Measurements from ENCODE around the gene UFM1. TPM values are rescaled to one million over a fixed set of nuclear protein-coding genes. Genes with fewer than 3 reads are reported as not detected.
"Not testable (repeated sequence)": the region's sequence is repeated elsewhere in the genome, so short reads cannot be mapped to it uniquely, and the experiment has no call there.

Gene UFM1
- polyA plus RNA-seq (ENCODE audit: insufficient read length in 3 of 3): 10 to 100 TPM; 89.9 to 96.6 (median 94.8) TPM

DNA sequence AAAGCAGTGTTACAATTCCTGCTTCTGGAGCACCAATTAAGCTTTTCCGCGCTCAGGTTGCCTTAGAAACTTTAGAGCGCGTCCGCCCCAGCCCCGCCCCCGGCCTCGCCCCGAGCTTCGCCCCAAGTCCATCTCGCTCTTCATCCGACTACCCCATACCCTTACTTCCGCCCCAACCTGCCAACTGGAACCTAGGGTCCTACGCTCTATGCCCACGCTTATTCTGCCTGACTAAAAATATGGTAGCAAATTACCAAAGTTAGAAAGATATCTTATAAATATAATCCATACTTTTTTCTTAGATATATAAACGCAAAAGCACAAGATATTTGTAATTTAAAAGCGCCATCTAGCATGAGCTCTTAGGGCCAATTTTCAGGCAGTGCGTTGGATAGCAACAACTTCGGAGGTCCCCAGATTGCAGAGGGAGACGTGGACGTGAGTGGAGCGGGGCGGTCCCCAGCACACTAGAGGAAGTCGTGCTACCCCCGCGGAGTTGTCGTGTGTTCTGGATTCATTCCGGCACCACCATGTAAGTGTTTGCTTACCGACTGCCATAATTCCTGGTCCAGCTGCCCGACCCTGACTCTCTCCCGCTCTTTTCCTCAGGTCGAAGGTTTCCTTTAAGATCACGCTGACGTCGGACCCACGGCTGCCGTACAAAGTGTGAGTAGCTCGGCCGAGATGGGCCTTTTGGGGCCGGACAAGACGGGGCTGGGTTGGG lies at the start of gene UFM1:
Gene UFM1 (plus strand): TSS at position 462 of the 724 bp plus-strand sequence. CDS start 69 bp downstream, at position 531.
- DNase-seq (ENCODE audit: low read depth in 3 of 3, low spot score in 2 of 3): peak; percentile 86 to 94 (median 91)

DNA sequence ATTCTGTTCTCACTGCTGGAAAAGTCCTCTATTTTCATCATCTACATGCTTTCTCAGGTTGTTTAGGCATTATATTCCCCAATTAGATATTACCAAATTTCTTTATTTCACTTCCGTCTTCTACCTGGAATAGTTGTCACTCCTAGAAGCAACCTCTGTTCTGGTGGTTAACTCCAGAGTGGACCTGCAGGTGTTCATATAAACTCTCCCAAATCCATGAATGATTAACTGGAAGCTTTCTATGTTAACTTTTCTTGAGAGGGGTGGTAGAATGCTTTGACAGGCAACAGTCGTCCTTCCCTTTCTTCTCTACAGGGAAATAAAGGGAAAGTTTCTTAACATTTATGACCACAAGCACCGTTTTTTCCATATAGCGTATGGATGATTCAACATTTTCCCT lies 48.4 kb upstream of the UFM1 start:
- no peak for DNase-seq (ENCODE audit: low read depth in 3 of 3, low spot score in 2 of 3)

DNA sequence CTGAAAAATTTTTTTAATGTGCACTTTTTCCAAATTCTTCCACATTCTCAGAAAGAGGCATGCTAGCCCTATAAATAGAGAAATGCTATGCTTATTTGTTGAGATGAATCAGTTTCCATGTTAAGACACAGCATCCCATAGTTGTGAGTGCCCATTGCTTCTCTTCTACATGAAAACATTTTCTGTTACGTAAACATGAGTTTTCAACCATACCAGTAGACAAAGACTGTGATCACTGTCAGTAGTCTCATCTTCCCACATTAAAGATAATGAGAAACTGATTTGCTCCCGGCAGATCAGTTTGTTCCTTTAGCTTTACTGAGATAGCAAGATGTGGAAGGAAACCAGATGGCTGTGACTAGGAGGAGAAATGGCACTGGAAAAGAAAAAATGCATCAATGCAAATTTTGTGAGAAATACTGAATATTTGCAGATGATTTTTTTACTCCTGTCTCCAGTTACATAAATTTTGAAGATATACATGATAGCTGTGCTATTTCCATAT lies 45.8 kb upstream of the UFM1 start:
- no peak for DNase-seq (ENCODE audit: low read depth in 3 of 3, low spot score in 2 of 3)

DNA sequence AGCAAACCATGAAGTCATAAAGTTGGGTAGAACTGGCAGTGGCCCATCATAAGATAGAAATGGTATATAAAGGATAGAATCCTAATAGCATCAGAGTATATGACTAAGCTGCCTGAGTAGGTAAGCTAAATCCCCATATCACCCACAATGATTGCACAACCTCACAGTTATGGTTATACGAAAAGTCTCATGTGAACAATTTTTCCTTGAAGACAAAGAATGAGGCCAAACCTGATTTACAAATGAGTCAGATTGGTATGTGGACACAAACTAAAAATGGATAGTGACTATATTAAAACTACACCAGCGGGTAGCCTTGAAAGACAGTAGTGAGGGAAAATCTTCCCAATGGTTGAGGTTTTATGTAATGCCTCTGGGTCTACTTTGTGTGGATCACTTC lies 40.9 kb upstream of the UFM1 start:
- DNase-seq (ENCODE audit: low read depth in 3 of 3, low spot score in 2 of 3): no peak

DNA sequence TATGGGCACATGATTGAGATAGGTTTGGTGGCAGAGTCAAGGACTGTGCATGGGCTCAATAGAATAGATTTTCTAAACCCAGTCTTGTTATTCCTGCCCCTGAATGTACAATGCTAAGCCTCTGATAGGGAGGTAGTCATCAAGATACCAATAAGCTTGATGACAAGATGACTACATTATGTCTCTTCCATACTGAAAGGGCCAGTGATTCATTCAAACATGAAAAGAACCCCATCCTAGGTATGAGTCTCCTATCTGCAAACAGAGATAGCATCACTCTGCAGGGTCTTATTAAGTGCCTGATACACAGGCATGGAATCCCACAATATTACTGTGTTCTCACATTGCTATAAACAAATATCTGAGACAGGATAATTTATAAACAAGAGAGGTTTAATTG lies 40.3 kb upstream of the UFM1 start:
- DNase-seq (ENCODE audit: low read depth in 3 of 3, low spot score in 2 of 3): no peak

DNA sequence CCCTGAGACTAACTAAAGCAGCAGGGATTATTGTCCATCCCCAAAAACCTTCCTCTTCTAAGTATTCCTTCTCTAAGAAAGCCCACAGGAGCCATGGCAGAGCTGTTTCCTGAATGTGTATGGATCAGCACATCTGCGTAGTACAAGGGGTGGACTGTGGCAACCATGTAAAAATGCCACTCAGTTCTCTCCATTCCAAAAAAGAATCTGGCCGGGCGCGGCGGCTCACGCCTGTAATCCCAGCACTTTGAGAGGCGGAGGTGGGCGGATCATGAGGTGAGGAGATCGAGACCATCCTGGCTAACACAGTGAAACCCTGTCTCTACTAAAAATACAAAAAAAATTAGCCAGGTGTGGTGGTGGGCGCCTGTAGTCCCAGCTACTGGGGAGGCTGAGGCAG lies 38.5 kb upstream of the UFM1 start:
- DNase-seq (ENCODE audit: low read depth in 3 of 3, low spot score in 2 of 3): not testable (repeated sequence)

DNA sequence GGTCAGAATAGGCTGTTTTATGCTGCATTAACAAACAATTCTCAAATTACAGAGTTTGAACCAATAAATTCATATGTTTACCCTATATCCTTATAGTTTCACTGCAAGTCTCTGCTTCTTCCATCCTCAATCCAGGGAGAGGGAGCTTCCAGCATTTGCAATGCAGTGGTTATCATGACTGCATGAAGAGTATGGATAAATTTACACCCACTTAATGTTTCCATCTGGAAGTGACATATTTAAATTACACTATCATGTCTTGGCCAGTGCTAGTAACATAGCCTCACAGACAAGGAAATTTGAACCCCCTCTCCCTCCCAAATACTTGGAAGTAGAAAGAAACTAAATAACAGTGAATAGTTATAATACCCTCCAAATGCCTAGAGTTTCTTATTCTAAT lies 33.5 kb upstream of the UFM1 start:
- no peak for DNase-seq (ENCODE audit: low read depth in 3 of 3, low spot score in 2 of 3)

DNA sequence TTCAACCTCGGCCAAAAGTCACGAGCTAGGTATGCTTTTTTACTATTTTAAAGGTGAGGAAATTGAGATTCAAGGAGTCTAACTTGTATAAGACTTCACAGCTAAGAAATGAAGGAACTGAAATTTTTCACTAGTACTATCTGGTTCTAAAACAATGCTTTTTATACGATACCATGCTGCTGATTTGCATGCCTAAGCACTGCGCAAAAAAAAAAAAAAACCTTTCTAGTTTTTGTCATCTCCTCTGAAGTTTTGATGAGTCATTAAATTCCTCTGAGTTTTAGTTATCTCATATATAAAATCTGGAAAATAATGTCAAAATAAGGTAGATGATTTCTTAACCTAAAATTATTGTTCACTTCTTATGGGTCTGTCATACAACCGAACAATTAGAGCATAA lies 28.0 kb upstream of the UFM1 start:
- no peak for DNase-seq (ENCODE audit: low read depth in 3 of 3, low spot score in 2 of 3)

DNA sequence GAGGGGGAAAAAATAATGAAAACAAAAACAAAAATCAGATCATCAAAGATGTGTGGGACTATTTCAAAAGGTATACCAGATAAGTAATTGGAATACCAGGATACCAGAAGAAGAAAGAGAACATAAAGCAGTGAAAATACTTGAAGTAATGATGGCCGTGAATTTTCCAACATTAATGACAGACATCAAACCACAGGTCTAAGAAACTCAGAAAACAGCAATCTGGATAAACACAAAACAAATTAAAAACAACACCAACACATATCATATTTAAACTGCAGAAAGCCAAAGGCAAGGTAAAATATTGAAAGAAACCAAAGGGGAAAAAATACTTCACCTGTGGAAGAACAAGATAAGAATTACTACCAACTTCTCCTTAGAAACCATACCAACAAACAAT lies 24.2 kb upstream of the UFM1 start:
- DNase-seq (ENCODE audit: low read depth in 3 of 3, low spot score in 2 of 3): no peak

DNA sequence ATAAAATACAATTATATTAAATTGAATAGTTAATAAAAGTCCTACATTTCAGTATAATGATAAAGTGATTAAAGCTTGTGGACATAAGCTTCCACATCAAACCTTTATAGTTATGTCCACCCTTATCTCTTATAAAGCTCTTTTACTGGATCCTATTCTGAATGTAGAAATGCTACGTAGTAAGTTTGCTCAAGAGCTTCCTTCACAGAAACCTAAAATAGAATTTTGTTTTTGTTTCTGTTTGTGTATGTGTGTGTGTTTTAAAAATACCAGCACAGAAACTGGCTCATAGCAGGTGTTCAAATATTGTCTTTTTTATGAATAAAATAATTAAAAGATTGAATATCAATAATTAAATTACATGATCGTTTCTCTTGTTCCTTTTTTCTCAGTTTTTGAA lies 21.0 kb upstream of the UFM1 start:
- DNase-seq (ENCODE audit: low read depth in 3 of 3, low spot score in 2 of 3): no peak

DNA sequence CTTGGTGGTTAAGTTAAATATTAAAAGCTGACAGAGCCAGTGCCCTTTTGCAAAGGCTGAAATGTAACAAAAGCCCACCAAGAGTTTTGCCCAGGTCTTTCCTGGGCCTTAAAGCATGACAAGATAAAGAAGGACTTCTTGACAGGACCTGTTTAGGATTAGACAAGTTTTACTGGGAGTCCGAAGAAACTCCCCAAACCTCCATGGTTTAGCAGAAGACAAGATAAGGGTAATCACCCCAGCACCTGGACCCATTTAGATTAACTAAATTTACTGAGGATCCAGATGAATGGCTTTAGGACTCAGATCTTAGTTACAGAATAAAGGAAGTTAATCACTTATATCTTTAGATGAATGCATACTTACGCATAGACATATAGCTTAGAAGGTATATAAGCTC lies 14.8 kb upstream of the UFM1 start:
- no peak for DNase-seq (ENCODE audit: low read depth in 3 of 3, low spot score in 2 of 3)

DNA sequence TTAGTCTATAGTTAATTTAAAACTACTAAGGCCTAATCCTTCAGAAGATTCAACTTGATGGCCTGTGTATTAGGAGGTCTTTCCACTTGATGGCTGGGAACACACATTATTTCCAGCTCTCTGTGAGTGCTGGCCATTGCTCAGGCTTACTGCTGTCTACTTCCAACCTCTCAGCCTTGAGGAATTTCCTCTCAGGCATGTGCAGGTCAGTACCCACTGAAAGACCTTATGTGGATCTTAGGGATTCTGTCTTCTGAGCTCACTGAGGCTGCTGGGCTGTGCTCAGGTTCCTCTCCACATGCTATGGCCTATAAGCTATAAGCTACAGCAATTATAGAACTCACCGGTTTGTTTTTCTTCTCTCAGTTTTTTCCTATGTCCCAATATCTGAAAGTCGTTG lies 11.6 kb upstream of the UFM1 start:
- no peak for DNase-seq (ENCODE audit: low read depth in 3 of 3, low spot score in 2 of 3)

DNA sequence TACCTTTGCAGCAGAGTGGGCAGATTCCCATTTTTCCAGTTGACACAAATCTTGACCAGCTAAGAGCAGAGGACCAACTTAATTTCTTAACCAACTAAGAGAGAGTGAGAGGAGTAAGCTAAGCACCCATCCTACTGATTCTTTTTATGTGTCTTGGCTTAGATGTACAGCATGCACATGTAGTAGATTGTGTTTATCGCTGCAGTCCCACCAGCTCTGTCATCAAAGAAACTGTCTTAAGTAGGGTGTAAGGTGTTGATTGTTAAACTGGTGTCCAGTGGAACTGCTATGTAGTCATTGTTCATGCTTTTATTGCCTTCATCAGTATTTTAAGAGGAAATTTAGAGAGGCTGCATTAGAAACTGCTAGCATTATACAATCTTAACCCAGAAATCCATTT lies 9.0 kb upstream of the UFM1 start:
- no peak for DNase-seq (ENCODE audit: low read depth in 3 of 3, low spot score in 2 of 3)

DNA sequence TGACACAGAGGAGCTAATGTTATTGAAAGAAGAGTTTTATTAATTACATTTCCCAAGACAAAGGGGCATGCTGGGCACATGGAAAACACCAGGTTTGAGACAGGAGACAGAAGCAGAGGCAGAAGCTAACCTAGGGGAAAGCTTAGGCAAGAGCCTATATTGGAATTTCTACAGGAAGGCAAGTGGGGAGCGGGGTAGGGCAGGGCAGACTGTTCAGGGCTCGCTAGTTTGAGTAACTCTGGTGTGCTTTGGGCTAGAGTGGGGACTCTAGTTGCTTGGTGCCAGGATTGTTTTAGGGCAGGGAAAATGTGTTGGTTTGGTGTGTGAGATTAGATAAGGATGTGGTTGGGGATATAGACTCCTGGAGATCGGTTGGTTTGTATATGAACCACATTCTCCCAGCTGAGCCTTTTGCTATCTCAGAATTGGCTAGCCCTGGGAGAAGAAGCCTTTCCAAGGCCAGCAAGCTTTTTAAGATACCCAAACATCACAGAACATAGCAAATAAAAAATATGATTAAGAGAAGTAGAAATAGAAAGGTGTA lies 8.4 kb upstream of the UFM1 start:
- no peak for DNase-seq (ENCODE audit: low read depth in 3 of 3, low spot score in 2 of 3)

DNA sequence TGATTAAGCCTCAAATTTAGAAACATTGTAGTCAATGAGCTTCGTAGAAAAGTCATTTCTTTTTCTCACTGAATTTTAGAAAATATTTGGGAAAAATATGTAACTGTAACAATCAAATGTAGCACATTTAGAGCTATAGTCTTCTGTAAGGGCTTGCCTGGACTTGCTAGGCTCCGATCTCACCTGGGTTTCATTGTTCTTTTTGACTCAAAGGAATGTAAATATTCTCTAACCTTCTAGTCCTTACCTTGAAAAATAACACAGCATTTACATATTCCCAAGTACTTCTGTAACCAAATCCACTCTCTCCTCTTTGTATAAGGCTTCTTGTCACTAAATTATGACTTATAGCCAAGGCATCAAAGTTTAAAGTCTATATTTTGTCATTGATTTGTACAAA lies 2.9 kb upstream of the UFM1 start:
- no peak for DNase-seq (ENCODE audit: low read depth in 3 of 3, low spot score in 2 of 3)

DNA sequence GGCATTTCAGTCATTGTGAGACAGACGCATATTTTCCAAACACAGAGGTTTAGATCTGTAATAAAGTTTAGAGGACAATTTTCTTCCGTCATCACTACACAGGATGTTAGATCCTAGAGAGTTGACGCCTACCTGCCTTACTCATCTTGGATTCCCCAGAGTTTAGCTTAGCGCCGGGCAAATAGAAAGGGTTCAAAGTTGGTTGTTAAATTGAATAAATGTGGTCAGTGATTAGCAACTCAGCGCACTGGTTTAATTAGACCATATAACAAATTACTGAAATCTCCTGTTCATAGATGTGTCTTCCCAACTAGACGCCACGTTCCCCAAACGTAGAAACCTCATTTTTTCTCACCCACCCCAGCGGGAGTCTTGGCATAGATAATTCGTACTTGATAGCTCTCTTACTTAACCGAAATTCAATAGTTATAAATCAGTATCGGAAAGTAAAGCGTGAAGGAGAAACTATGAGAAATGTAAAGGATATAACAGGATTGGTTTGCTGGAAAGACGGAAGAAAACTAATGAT lies 726 bp upstream of the UFM1 start:
- peak in 2 of 3 donors; percentile 10 to 50 for DNase-seq (ENCODE audit: low read depth in 3 of 3, low spot score in 2 of 3)

DNA sequence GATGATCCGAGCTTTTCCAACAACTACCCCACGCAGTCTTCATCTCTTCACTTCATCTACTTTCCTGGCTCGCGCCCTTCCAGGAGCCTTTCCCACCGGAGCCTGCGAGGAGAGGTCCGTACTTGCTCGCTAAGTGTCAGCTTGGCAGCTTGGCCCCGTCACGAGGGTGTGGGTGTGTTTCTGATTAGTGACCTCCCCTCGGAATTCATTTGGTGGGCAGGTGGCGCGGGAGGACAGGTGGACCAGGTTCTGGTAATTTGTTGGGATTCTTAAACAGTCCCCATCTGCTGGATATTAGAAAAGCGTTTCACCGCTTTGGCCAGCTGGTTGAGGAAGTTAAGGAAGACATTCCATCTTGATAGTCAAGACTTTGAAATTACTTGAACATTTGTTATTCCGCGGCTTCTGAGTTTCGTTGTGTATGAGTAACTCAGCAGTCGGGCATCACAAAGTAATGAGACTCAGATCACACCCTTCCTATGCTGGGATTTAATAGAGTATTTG lies 515 bp downstream of the UFM1 start:
- peak in 1 of 3 donors; percentile 61 for DNase-seq (ENCODE audit: low read depth in 3 of 3, low spot score in 2 of 3)

DNA sequence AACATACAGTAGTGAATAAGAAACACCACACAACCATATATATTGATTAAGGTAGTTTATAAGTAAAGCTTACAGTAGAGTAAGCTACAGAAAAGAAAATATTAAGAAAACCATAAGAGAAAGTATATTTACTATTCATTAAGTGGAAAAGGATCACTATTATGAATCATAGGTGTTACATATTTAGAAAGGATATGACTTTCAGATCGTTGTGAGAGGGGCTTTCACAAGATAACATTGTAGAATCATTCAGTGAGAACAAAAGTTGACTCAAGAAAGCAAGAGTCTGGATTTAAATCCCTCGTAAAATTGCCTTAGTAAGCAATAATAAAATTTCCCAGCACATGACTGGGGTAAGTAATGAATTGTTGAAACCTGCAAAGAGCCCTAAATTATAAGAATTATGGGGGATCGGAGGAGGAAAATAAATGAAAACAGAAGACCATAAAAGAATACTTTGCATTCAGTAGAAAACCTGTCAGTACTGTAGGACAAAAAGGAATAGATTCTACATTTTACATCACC lies 6.0 kb downstream of the UFM1 start:
- DNase-seq (ENCODE audit: low read depth in 3 of 3, low spot score in 2 of 3): no peak

DNA sequence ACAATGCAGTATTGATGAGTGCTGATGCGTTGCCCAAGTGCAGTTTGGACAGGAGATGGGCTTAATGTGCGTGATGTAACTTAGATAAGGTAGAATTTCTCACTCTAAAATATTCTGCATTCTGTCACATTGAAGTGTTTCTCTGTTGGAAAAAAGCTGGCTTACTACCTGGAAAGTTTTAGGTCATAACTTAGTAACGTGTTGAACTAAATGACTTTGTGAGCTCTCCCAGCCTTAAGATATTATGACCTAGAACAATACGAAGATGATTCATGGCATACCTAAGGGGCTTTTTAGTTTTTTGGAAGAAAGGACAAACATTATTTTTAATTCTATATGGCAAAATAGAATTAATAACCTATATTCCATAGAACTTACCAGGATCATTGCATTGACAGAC lies 9.0 kb downstream of the UFM1 start:
- DNase-seq (ENCODE audit: low read depth in 3 of 3, low spot score in 2 of 3): no peak

DNA sequence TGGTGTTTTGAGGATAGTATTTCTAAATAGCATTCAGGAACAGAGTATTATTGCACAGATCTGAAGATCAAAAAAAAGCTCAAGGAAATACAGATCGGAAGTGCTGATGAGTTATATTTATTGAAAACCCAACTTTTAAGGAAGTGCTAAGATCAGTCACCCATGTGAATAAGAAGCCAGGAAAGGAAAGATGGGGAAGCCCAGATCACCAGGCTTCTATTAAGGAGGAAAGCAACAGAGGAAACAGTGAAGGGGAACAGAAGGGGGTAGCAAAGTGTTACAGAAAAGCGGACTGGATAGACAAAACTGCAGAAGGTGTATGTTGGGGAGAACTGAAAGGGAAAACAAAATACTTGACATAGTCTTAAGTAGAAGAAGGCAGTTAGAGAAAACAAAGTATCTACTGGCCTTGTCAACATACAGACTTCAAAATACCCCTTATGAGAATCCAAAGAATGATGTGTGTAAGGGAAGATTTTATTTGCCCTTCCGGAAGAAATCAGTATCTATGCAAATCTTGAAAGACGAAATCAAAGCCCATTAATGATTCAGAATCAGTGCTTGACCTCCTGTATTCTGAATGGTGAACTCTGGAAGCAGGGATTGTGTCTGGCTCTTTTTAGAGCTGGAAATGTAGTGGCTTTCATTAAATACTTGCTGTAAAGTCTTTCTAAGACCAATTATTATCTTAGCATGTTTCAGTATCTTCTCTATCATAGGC lies 12.1 kb downstream of the UFM1 start:
- DNase-seq (ENCODE audit: low read depth in 3 of 3, low spot score in 2 of 3): no peak

DNA sequence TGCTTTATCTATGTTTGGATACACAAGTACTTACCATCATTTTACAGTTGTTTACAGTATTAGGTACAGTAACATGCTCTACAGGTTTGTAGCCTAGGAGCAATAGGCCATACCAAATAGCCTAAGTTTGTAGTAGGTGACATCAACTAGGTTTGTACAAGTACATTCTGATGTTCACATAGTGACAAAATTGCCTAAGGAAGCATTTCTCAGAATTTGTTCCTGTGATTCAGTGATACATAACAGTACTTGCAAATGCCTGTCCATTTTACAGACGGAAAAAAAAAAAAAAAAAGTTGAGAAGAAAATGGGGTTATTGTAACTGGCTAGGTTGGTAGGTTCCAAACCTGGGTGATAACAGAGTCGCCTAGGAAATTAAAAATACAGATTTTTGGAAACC lies 13.6 kb downstream of the UFM1 start:
- no peak for DNase-seq (ENCODE audit: low read depth in 3 of 3, low spot score in 2 of 3)

Data from right renal cortex interstitium (tissue), 3 donors.